NCI-H748 treated with DMSO at 0.1 percent for 48 hours (cell line): ENCODE results near the gene PTPRN2.
"Not testable (repeated sequence)": the region's sequence is repeated elsewhere in the genome, so short reads cannot be mapped to it uniquely, and the experiment has no call there.

ENCODE experiments used
- DNase-seq: peaks from one replicate; lab custom pipeline; 2025; lab: John Stamatoyannopoulos, UW

PTPRN2 gene

DNA sequence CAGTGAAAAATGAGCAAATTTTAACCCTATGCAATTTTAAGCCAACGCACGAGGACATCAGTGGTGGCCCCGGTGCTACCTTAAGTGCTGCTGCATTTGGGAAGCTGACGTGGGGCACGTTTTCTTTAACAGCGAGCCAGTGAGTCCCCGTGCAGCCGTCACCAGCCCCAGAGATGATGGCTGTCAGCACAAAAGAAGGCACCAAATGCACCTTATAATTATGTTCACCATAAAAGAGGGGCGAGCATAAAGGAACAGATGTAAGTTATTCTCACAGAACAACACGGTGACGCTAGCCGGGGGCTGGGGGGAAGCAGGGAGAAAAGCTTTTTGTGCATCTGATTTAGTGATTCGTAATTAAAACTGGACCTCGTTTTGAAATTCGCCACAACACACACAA, 990.7 kb downstream of the PTPRN2 start:
- no peak for DNase-seq

DNA sequence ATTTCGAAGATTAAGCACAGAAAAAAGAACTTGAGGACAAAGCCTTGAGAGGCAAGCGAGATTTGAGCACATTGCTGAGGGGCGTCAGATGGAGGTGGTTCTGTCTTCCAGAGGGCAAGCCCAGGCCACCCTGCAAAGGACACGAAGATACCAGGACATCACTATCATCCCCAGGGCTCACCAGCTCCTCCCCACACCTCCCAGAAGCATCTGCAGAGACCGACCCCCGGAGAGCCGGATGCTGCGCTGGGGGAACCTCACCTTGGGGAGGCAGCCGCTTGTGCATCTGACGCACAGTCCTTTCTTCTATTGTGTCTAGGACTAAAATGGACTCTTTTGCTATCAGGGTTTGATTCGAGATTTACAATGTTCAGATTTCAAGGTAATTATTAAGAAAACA, 991.2 kb downstream of the PTPRN2 start:
- no peak for DNase-seq

DNA sequence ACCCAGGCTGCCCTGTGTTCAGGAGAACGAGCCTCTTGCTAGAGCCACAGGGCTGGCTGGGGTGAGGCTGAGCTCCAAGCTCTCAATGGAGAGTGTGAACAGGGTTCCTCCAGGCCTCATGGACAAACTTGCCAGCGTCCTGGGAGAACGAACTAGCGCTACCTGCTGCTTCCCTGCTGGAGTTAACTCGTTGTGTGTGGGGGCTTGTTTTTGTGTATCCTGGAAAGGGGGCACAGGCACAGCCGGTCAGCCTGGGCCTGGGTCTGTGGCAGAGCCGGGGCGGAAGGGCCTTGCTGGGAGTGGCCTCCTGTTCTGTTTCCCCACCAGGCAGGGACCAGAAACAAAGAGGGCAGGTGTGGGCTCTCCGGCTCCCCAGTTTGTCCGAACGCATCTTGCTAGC, 991.6 kb downstream of the PTPRN2 start:
- no peak for DNase-seq

DNA sequence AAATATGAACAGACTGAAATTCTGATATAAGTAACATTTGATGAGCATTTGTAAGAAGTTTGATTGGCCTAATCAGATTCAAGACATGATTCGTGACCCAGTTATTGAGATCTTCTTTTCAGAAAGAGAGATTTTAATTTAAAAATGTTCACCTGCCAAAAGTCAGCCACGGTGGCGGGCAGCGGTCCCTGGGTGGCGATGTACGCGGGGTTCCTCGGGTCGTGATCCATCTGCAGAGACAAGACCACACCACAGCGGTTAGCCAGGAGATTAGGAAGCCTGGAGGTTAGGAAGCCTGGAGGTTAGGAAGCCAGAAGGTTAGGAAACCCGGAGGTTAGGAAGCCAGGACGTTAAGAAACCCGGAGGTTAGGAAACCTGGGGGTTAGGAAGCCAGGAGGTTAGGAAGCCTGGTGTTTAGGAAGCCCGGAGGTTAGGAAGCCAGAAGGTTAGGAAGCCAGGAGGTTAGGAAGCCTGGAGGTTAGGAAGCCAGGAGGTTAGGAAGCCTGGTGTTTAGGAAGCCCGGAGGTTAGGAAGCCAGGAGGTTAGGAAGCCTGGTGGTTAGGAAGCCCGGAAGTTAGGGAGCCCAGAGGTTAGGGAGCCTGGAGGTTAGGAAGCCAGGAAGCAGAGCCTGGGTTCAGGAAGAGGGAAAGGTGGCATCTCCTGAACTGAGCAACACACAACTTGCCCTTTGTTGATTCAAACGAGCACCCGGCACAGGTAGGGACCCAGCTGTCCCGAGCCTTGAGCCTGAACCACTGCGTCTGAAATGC, 992.4 kb downstream of the PTPRN2 start:
- DNase-seq, result no peak

DNA sequence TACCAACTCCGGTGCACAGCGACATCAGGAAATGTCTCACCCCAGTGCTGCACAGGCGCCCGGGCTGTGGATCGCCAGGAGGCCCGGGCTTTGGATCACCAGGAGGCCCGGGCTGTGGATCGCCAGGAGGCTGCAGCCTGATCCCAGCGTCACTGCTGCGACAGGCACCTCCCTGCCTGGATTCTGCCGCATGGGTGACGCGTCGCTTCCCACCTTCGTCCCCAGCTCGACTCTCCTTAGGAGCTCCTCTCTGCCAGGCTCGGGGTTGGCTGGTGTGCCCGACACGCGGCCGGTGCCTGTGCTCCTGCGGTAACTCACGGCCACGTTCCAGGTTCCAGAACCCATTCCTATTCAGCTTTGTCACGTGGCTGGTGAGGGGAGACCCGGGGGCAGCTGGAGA, 993.3 kb downstream of the PTPRN2 start:
- no peak for DNase-seq

GRCh38 chr7:157593541-157593940, 994.1 kb downstream of the PTPRN2 start:
- DNase-seq, result no peak

DNA sequence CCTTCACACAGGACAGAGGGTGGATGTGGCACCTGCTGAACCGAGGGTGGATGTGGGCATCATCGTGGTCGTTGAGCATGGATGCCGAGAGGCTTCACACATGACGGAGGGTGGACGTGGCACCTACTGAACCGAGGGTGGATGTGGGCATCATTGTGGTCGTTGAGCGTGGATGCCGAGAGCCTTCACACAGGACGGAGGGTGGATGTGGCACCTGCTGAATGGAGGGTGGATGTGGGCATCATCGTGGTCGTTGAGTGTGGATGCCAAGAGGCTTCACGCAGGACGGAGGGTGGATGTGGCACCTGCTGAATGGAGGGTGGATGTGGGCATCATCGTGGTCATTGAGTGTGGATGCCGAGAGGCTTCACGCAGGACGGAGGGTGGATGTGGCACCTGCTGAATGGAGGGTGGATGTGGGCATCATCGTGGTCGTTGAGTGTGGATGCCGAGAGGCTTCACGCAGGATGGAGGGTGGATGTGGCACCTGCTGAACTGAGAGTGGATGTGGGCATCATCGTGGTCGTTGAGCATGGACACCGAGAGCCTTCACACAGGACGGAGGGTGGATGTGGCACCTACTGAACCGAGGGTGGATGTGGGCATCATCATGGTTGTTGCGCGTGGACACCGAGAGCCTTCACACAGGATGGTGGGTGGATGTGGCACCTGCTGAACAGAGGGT, 994.8 kb downstream of the PTPRN2 start:
- DNase-seq, result not testable (repeated sequence)

- no peak for DNase-seq
These were observed 997.1 kb downstream of the PTPRN2 start for GRCh38 chr7:157590526-157590925.

GRCh38 chr7:157589680-157590079, 997.9 kb downstream of the PTPRN2 start:
- no peak for DNase-seq

DNA sequence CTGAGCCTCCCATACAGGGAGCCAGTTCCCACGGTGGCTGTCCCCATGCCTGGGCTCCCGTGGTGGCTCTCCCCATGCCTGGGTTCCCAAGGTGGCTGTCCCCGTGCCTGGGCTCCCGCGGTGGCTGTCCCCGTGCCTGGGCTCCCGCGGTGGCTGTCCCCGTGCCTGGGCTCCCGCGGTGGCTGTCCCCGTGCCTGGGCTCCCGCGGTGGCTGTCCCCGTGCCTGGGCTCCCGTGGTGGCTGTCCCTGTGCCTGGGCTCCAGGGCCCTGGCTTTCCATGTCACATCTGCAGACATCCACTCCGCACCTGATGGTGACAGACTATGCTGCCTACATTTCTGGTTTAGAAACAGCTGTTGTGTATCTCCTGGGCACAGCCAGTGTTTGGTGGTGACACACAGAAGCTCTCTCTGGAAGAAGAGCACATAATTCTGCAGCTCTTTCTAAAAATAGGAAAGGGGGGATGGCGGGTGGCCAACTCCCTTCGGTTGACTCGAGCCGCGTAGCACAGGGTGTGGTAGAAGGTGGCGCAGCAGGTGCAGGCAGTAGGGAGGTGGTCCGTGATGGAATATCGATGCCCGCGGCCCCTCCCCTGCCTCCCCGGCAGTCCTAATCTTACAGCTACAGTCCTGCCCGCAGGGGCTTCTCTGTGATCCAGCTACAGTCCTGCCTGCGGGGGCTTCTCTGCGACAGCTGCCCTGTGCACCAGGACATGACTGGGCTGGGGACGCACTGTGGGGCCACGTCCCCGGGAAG, 999.6 kb downstream of the PTPRN2 start:
- DNase-seq, result no peak

- DNase-seq, result no peak
These were observed 1000.4 kb downstream of the PTPRN2 start for GRCh38 chr7:157587051-157587804.

GRCh38 chr7:157586426-157586955, 1001.1 kb downstream of the PTPRN2 start:
- no peak for DNase-seq

DNA sequence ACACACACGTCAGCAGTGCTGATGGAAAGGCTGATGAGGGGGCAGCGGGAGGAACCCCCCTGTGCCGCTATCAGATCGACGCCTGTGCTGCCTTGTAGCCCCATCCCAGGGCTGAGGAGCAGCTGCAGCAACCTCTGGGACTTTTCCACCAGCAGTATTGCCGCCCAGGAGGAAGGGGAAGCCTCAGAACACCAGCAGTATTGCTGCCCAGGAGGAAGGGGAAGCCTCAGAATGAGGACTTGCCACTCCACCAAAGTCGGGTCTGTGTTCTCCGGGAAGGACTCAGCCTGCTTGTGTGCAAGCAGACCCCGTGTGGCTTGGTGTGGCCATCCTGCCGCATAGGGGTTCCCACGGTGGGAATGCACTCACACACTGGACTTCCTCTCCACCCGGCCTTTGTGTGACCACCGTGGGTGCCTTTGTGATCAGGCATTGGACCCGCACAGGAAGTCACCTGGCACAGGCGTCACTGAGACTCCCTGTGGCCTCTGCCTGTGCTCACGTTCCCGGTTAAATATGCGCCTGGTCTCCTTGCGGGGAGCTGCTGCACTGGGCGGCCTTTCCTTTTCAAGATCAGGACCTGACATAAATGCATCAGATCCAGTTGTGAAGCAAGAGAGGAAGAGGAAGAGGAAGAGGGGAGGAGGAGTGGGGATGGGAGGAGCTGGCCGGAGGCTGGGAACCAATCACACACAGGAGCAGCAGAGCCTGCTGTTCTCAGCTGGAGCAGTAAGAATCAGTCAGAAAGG, 1002.3 kb downstream of the PTPRN2 start:
- DNase-seq, result no peak

GRCh38 chr7:157584420-157584819, 1003.2 kb downstream of the PTPRN2 start:
- no peak for DNase-seq

- DNase-seq, result no peak
These were observed 1005.9 kb downstream of the PTPRN2 start for GRCh38 chr7:157581740-157582139.

DNA sequence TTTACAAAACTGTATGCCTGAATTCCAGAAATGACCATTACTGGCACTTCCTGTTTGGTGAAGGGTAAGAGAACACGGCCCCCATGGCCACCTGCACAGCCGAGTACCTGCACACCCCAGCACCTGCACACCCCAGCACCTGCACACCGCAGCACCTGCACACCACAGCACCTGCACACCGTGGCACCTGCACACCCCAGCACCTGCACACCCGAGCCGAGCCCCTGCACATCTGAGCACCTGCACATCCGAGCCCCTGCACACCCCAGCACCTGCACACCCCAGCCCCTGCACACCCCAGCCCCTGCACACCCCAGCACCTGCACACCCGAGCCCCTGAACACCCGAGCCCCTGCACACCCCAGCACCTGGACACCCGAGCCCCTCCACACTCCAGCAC, 1007.3 kb downstream of the PTPRN2 start:
- no peak for DNase-seq

GRCh38 chr7:157579425-157579824, 1008.2 kb downstream of the PTPRN2 start:
- no peak for DNase-seq

GRCh38 chr7:157577796-157578339, 1009.8 kb downstream of the PTPRN2 start:
- DNase-seq, result no peak

DNA sequence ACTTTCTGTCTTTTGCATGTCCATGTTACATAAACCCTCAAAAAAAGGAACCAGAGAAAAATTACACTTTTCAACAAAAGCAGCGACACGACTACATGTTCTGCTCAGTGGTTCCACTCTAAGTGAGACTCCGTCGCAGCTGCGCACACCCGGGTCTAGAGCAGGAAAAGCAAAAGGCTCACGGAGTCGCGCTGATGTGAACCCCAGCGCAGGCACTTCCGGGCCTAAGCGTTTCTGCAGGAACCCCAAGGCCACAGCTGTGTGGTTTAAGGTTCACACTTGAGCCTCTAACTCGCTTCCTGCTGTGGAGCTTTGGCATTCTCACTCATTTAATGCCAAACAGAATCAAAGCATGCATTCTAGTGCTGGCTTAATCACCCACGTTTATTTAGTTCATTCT, 1010.6 kb downstream of the PTPRN2 start:
- no peak for DNase-seq

GRCh38 chr7:157576415-157576814, 1011.2 kb downstream of the PTPRN2 start:
- no peak for DNase-seq

GRCh38 chr7:157575777-157576176, 1011.8 kb downstream of the PTPRN2 start:
- DNase-seq, result no peak
